Liver (tissue), 9 donors: ENCODE data around the gene LHPP. TPM values are rescaled to one million over a fixed set of nuclear protein-coding genes. Genes with fewer than 3 reads are reported as not detected.

Experiments used
- DNase-seq: peaks from one replicate; pipeline ENCODE4 v3.0.0-alpha.2; 2017; ENCODE audit warnings: low spot score
- H3K27ac ChIP-seq, 2 donors: one replicate each; pipeline ENCODE4 v1.7.0; 2013; ENCODE audit warnings: inconsistent platforms in 2 of 2, low read length in 2 of 2, control low read depth in 1 of 2, low read depth in 1 of 2, mild to moderate bottlenecking in 1 of 2
- H3K27me3 ChIP-seq, 4 donors: one replicate each; pipeline versions ENCODE4 v1.6.1 to v1.7.0; 2013; ENCODE audit warnings: low read length in 3 of 4, inconsistent platforms in 1 of 4, mild to moderate bottlenecking in 1 of 4, moderate library complexity in 1 of 4; ENCODE audit not compliant: control insufficient read depth in 4 of 4, insufficient read depth in 4 of 4
- H3K36me3 ChIP-seq, 4 donors: one replicate each; pipeline versions ENCODE4 v1.6.1 to v1.7.0; 2013; ENCODE audit warnings: low read length in 3 of 4, mild to moderate bottlenecking in 3 of 4, low read depth in 1 of 4, moderate library complexity in 1 of 4; ENCODE audit not compliant: control insufficient read depth in 4 of 4, insufficient read depth in 3 of 4
- H3K4me1 ChIP-seq, 4 donors: one replicate each; pipeline versions ENCODE4 v1.6.1 to v1.7.0; 2013; ENCODE audit warnings: low read length in 3 of 4, mild to moderate bottlenecking in 3 of 4, moderate library complexity in 1 of 4; ENCODE audit not compliant: control insufficient read depth in 4 of 4, insufficient read depth in 4 of 4
- H3K4me3 ChIP-seq, 3 donors: one replicate each; pipeline versions ENCODE4 v1.6.1 to v1.7.0; 2013; ENCODE audit warnings: low read length in 3 of 3, control low read depth in 1 of 3, low read depth in 1 of 3, mild to moderate bottlenecking in 1 of 3
- H3K9ac ChIP-seq, 2 donors: one replicate each; pipeline ENCODE4 v1.7.0; 2013; ENCODE audit warnings: low read length in 2 of 2, mild to moderate bottlenecking in 2 of 2, moderate library complexity in 2 of 2, control low read depth in 1 of 2, low read depth in 1 of 2
- H3K9me3 ChIP-seq, 4 donors: one replicate each; pipeline versions ENCODE4 v1.6.1 to v1.7.0; 2013; ENCODE audit warnings: low read length in 3 of 4; ENCODE audit not compliant: control insufficient read depth in 4 of 4
- EGR1 ChIP-seq, 2 donors: IDR thresholded peaks; 2 replicates each; pipeline ENCODE4 v1.6.1; 2016 to 2018; ENCODE audit warnings: antibody characterized with exemption in 2 of 2, low read depth in 2 of 2
- FOXA1 ChIP-seq: IDR thresholded peaks from 2 replicates; pipeline ENCODE4 v1.6.1; 2016; ENCODE audit warnings: antibody characterized with exemption
- FOXA2 ChIP-seq: IDR thresholded peaks from 2 replicates; pipeline ENCODE4 v1.6.1; 2016; ENCODE audit warnings: antibody characterized with exemption
- GABPA ChIP-seq, 2 donors: IDR thresholded peaks in 1 of 2; conservative IDR thresholded peaks in 1 of 2; 2 replicates each; pipeline ENCODE4 v1.6.1; 2016; ENCODE audit warnings: antibody characterized with exemption in 2 of 2, mild to moderate bottlenecking in 1 of 2, moderate library complexity in 1 of 2
- HNF4A ChIP-seq, 2 donors: conservative IDR thresholded peaks; 2 replicates each; pipeline ENCODE4 v1.6.1; 2016; ENCODE audit warnings: antibody characterized with exemption in 2 of 2, mild to moderate bottlenecking in 2 of 2
- HNF4G ChIP-seq: IDR thresholded peaks from 2 replicates; pipeline ENCODE4 v1.6.1; 2016; ENCODE audit warnings: antibody characterized with exemption
- JUND ChIP-seq, 2 donors: IDR thresholded peaks; 2 replicates each; pipeline ENCODE4 v1.6.1; 2016; ENCODE audit warnings: antibody characterized with exemption in 2 of 2
- NR2F2 ChIP-seq: IDR thresholded peaks from 2 replicates; pipeline ENCODE4 v1.6.1; 2016; ENCODE audit warnings: antibody characterized with exemption
- RAD21 ChIP-seq, 2 donors: IDR thresholded peaks; 2 replicates each; pipeline ENCODE4 v1.6.1; 2016; ENCODE audit warnings: antibody characterized with exemption in 2 of 2, mild to moderate bottlenecking in 2 of 2
- RXRA ChIP-seq, 2 donors: IDR thresholded peaks; 2 replicates each; pipeline ENCODE4 v1.6.1; 2017 to 2018; ENCODE audit warnings: antibody characterized with exemption in 2 of 2, mild to moderate bottlenecking in 1 of 2
- YY1 ChIP-seq: IDR thresholded peaks from 2 replicates; pipeline ENCODE4 v1.6.1; 2016; ENCODE audit warnings: antibody characterized with exemption, mild to moderate bottlenecking
- WGBS: extraction: QIAGEN DNeasy Blood & Tissue Kit; methylation state at CpG from one replicate; pipeline ENCODE4 v1.1.7; 2013; 5-methylcytosine and 5-hydroxymethylcytosine counted together
- polyA plus RNA-seq, 2 donors: library from polyadenylated mRNA; stranded (reverse) in 1 of 2; unstranded in 1 of 2; fragments of 200-250 nt in 1 of 2; fragments of >200 nt in 1 of 2; fragmentation: Nextera tagmentation in 1 of 2; extraction: Ambion mirVana in 1 of 2; gene quantifications; one replicate each; pipeline versions ENCODE4 v1.2.1 to v1.2.3, GENCODE V29; 2013 to 2015
- total RNA-seq, 2 donors: library from RNA; depleted of rRNA; stranded (reverse); fragments of >200 nt; gene quantifications; one replicate each; pipeline ENCODE4 v1.2.3, GENCODE V29; 2014
- TF ChIP-seq, protein P1 (sequence below): IDR thresholded peaks from 2 replicates; pipeline ENCODE4 v1.6.1; 2016; ENCODE audit warnings: antibody characterized with exemption, mild to moderate bottlenecking
- TF ChIP-seq, protein P2 (sequence below): IDR thresholded peaks from 2 replicates; pipeline ENCODE4 v1.6.1; 2016; ENCODE audit warnings: antibody characterized with exemption
- TF ChIP-seq, protein P3 (sequence below): IDR thresholded peaks from 2 replicates; pipeline ENCODE4 v1.6.1; 2016; ENCODE audit warnings: antibody characterized with exemption
- TF ChIP-seq, protein P4 (sequence below): IDR thresholded peaks from 2 replicates; pipeline ENCODE4 v1.6.1; 2016; ENCODE audit warnings: antibody characterized with exemption
- donor health status: healthy.
- donor health status: healthy.
- donor health status: healthy.
- donor health status: healthy.
- donor health status: healthy.

The LHPP gene
- total and polyA plus RNA-seq, 4 donors, result 15.9 to 39.9 (median 26.2) TPM

DNA sequence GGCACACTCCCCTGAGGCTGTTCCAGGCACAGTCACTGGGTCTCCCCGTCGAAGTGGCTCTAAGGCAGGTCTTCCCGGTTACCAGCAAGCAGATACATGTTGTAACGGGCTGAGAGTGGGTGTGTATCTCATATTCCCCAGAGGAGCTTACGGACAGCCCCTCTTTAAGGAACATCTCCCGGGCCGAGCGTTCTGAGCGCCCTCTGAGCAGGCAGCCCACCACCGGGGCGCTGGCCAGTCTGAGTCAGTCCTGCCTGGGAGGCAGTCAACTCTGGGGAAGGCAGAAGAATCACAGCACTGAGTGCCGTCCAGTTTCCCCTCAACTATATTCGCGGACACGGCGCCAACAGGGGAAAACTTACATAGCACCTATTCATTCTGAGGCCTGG lies 117.4 kb downstream of the LHPP start:
- no peak for DNase-seq
- Histone ChIP-seq H3K4me1 (no peaks in the 10 kb centered on the region), H3K9me3 (no peaks in the 10 kb centered on the region), H3K9ac (no peak overlapping the region), H3K27ac (no peak overlapping the region), H3K27me3 (no peaks in the 10 kb centered on the region), H3K36me3 (no peaks in the 10 kb centered on the region), H3K4me3 (no peak overlapping the region)
- WGBS, result 90% methylated on average over 16 of the region's 16 CpGs
- TF ChIP-seq, protein P1, sequence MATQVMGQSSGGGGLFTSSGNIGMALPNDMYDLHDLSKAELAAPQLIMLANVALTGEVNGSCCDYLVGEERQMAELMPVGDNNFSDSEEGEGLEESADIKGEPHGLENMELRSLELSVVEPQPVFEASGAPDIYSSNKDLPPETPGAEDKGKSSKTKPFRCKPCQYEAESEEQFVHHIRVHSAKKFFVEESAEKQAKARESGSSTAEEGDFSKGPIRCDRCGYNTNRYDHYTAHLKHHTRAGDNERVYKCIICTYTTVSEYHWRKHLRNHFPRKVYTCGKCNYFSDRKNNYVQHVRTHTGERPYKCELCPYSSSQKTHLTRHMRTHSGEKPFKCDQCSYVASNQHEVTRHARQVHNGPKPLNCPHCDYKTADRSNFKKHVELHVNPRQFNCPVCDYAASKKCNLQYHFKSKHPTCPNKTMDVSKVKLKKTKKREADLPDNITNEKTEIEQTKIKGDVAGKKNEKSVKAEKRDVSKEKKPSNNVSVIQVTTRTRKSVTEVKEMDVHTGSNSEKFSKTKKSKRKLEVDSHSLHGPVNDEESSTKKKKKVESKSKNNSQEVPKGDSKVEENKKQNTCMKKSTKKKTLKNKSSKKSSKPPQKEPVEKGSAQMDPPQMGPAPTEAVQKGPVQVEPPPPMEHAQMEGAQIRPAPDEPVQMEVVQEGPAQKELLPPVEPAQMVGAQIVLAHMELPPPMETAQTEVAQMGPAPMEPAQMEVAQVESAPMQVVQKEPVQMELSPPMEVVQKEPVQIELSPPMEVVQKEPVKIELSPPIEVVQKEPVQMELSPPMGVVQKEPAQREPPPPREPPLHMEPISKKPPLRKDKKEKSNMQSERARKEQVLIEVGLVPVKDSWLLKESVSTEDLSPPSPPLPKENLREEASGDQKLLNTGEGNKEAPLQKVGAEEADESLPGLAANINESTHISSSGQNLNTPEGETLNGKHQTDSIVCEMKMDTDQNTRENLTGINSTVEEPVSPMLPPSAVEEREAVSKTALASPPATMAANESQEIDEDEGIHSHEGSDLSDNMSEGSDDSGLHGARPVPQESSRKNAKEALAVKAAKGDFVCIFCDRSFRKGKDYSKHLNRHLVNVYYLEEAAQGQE, result no peak
- TF ChIP-seq YY1, result no peak
- no peak for TF ChIP-seq FOXA2
- no peak for TF ChIP-seq HNF4G
- TF ChIP-seq, protein P2, sequence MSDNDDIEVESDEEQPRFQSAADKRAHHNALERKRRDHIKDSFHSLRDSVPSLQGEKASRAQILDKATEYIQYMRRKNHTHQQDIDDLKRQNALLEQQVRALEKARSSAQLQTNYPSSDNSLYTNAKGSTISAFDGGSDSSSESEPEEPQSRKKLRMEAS, result no peak
- no peak for TF ChIP-seq JUND (IDR thresholded peaks at IDR 0.05)
- TF ChIP-seq RAD21 (IDR thresholded peaks at IDR 0.05), result no peak
- no peak for TF ChIP-seq FOXA1
- TF ChIP-seq, protein P3, sequence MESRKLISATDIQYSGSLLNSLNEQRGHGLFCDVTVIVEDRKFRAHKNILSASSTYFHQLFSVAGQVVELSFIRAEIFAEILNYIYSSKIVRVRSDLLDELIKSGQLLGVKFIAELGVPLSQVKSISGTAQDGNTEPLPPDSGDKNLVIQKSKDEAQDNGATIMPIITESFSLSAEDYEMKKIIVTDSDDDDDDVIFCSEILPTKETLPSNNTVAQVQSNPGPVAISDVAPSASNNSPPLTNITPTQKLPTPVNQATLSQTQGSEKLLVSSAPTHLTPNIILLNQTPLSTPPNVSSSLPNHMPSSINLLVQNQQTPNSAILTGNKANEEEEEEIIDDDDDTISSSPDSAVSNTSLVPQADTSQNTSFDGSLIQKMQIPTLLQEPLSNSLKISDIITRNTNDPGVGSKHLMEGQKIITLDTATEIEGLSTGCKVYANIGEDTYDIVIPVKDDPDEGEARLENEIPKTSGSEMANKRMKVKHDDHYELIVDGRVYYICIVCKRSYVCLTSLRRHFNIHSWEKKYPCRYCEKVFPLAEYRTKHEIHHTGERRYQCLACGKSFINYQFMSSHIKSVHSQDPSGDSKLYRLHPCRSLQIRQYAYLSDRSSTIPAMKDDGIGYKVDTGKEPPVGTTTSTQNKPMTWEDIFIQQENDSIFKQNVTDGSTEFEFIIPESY, result no peak
- TF ChIP-seq HNF4A (conservative IDR thresholded peaks at IDR 0.05), result no peak
- no peak for TF ChIP-seq NR2F2
- TF ChIP-seq EGR1 (IDR thresholded peaks at IDR 0.05; ENCODE audit: low read depth in 2 of 2), result no peak
- TF ChIP-seq, protein P4, sequence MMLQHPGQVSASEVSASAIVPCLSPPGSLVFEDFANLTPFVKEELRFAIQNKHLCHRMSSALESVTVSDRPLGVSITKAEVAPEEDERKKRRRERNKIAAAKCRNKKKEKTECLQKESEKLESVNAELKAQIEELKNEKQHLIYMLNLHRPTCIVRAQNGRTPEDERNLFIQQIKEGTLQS, result no peak
- no peak for TF ChIP-seq GABPA (IDR thresholded peaks at IDR 0.05 in 1 of 2, conservative IDR thresholded peaks at IDR 0.05 in 1 of 2)

DNA sequence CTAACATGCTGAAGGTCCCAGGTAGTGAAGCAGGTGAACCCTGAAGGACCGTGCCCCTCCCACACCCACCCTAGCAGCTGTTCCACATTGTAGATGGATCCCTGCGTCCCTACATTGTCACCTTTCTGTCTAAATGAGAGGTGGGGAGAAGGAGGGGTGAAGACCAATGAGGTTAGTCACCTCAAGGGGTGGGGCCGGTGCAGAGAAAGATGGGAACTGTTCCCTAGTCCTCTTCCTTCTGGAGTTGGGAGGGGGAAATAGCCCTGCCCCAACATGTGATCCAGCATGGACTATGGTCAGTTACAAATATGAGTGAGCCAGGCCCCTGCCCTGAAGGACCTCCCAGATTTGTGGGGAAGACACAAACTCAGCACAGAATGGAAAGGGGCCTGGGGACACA lies 124.5 kb downstream of the LHPP start:
- no peaks in the 10 kb centered on the region for H3K4me1 ChIP-seq
- H3K9me3 ChIP-seq, result no peaks in the 10 kb centered on the region
- H3K4me3 ChIP-seq, result no peak overlapping the region
- 93% methylated on average over 3 of the region's 3 CpGs for WGBS
- no peak for TF ChIP-seq RXRA (IDR thresholded peaks at IDR 0.05)
- no peak for TF ChIP-seq HNF4G
- H3K27ac ChIP-seq, result no peak overlapping the region
- no peaks in the 10 kb centered on the region for H3K27me3 ChIP-seq
- no peak for DNase-seq
- no peaks in the 10 kb centered on the region for H3K36me3 ChIP-seq
- no peak overlapping the region for H3K9ac ChIP-seq
